SK-N-MC (cell line): ENCODE data around the gene PRKG1.

Experiments used
- EZH2 ChIP-seq: fragments of 200-600 bp; sonication (generic); IDR thresholded peaks from one replicate; pipeline ENCODE4 v1.6.1; 2017; ENCODE audit warnings: antibody characterized with exemption
- POLR2AphosphoS5 ChIP-seq: IDR thresholded peaks from 2 replicates; pipeline ENCODE4 v1.6.1; 2012; ENCODE audit warnings: mild to moderate bottlenecking, low read depth, low read length, borderline replicate concordance

DNA sequence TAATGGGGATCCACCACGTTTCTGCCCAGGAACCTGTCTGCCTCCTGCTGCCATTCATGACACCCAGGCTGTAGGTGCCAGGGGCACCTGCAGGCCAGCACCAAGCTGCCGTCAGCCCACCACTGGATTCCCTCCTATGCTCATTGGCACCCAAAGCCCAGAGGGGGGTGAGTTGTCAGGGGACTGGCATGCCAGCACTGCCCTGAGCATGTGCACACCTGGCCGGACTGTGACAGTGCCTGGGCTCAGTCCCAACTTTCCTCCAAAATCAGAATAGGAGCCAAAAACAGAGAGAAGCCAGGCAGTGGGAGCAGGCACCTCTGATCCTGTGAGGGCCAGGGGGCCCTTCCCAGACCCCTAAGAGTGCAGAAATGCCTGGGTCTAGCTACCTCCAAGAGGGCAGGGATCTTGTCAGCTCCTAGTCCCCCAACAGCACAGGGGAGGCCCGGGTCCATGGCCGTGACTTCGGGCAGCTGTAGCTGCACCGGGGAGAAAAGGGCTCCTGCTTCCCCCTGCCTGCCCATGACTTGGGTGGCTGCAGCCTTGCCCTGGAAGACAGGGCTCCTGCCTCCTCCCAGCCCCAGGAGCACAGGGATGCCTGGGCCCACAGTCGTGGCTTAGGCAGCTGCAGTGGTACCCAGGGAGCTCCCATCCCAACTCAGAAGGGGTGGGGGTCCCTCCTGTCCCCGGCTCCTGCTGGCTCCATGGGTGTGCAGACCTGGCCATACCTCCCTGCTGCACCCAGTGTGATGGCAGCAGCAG lies 990.0 kb downstream of the PRKG1 start:
- no peak for TF ChIP-seq POLR2AphosphoS5
- TF ChIP-seq EZH2 = no peak
